HEK293 (cell line): ENCODE measurements around the gene IMMP1L.

ENCODE experiments used
- CTCF ChIP-seq: fragments of 450-650 bp; formaldehyde crosslinking; IDR thresholded peaks from 2 replicates; pipeline ENCODE4 v1.5.1; 2016; ENCODE audit warnings: missing biosample characterization, missing genetic modification characterization
- HOXA7 ChIP-seq: sonication (generic); formaldehyde crosslinking; IDR thresholded peaks from 2 replicates; pipeline ENCODE4 v1.8.1; 2022; ENCODE audit warnings: missing genetic modification reagents, borderline replicate concordance
- SP7 ChIP-seq: fragments of 450-650 bp; formaldehyde crosslinking; IDR thresholded peaks from 2 replicates; pipeline ENCODE4 v1.5.1; 2016; ENCODE audit warnings: missing biosample characterization, missing genetic modification characterization
- ZBTB49 ChIP-seq: fragments of 450-650 bp; formaldehyde crosslinking; IDR thresholded peaks from 2 replicates; pipeline ENCODE4 v1.5.1; 2016; ENCODE audit warnings: missing biosample characterization, missing genetic modification characterization, low read depth
- ZBTB8A ChIP-seq: fragments of 450-650 bp; formaldehyde crosslinking; IDR thresholded peaks from 2 replicates; pipeline ENCODE4 v1.5.1; 2016; ENCODE audit warnings: missing biosample characterization, missing genetic modification characterization
- ZNF23 ChIP-seq: fragments of 450-650 bp; formaldehyde crosslinking; IDR thresholded peaks from 2 replicates; pipeline ENCODE4 v1.5.1; 2016; ENCODE audit warnings: missing biosample characterization, missing genetic modification characterization, borderline replicate concordance
- ZNF529 ChIP-seq: fragments of 450-650 bp; formaldehyde crosslinking; IDR thresholded peaks from 2 replicates; pipeline ENCODE4 v1.5.1; 2017; ENCODE audit warnings: missing genetic modification characterization, missing biosample characterization; ENCODE audit not compliant: insufficient replicate concordance
- ZNF639 ChIP-seq: fragments of 450-650 bp; formaldehyde crosslinking; IDR thresholded peaks from 2 replicates; pipeline ENCODE4 v1.5.1; 2016; ENCODE audit warnings: missing biosample characterization, missing genetic modification characterization

GRCh38 chr11:31417816-31418215 is 91.6 kb downstream of the IMMP1L start:
- TF ChIP-seq HOXA7 (CRISPR knock-in tag) (no peak), SP7 (no peak), CTCF (no peak), ZNF23 (tag by site-specific recombination) (no peak), ZNF529 (tag by site-specific recombination) (no peak), ZBTB8A (tag by site-specific recombination) (no peak), ZBTB49 (tag by site-specific recombination) (no peak), ZNF639 (tag by site-specific recombination) (no peak)
